Activated CD8-positive, alpha-beta T cell treated with anti-CD3 and anti-CD28 coated beads, Interleukin-2, amount 10 ng/mL, durations not matched to agents 7 days and 5 days (primary cell): ENCODE data around the gene DHX9. TPM values are rescaled to one million over a fixed set of nuclear protein-coding genes. Genes with fewer than 3 reads are reported as not detected.

Experiments
- ATAC-seq: fragments of 150-1000 bp; cut with Tn5 transposase; one replicate; pipeline ENCODE4 v1.10.0; 2021; ENCODE audit warnings: moderate library complexity
- CTCF ChIA-PET: fragments of 350-600 bp; sonication (Branson Sonifier 250); formaldehyde crosslinking; loops from one replicate; lab custom pipeline; 2021; ENCODE audit warnings: antibody characterized with exemption; lab: Charles Lee
- POLR2A ChIA-PET: fragments of 350-600 bp; sonication (Branson Sonifier 250); formaldehyde crosslinking; loops from one replicate; lab custom pipeline; 2021; ENCODE audit warnings: antibody characterized with exemption; lab: Charles Lee
- DNase-seq: peaks from one replicate; pipeline ENCODE4 v3.0.0-alpha.2; 2020
- H3K27ac Mint-ChIP-seq: one replicate; pipeline ENCODE4 v1.8.0; 2021; ENCODE audit warnings: mild to moderate bottlenecking, mixed read lengths
- H3K27me3 Mint-ChIP-seq: one replicate; pipeline ENCODE4 v1.8.0; 2021; ENCODE audit warnings: low read depth, mixed read lengths
- H3K36me3 Mint-ChIP-seq: one replicate; pipeline ENCODE4 v1.8.0; 2021; ENCODE audit warnings: low read depth, mixed read lengths
- H3K4me1 Mint-ChIP-seq: one replicate; pipeline ENCODE4 v1.8.0; 2021; ENCODE audit warnings: low read depth, mixed read lengths
- H3K4me3 Mint-ChIP-seq: one replicate; pipeline ENCODE4 v1.8.0; 2021; ENCODE audit warnings: mild to moderate bottlenecking, mixed read lengths
- H3K9me3 Mint-ChIP-seq: one replicate; pipeline ENCODE4 v1.8.0; 2022; ENCODE audit warnings: mixed read lengths; ENCODE audit not compliant: insufficient read depth
- total RNA-seq, 2 experiments: library from RNA; stranded (reverse); gene quantifications; one replicate each; pipeline ENCODE4 v1.2.3, GENCODE V29; 2021

Gene DHX9
- total RNA-seq, 2 experiments from 2014 or later, result 218 to 231 TPM

DNA sequence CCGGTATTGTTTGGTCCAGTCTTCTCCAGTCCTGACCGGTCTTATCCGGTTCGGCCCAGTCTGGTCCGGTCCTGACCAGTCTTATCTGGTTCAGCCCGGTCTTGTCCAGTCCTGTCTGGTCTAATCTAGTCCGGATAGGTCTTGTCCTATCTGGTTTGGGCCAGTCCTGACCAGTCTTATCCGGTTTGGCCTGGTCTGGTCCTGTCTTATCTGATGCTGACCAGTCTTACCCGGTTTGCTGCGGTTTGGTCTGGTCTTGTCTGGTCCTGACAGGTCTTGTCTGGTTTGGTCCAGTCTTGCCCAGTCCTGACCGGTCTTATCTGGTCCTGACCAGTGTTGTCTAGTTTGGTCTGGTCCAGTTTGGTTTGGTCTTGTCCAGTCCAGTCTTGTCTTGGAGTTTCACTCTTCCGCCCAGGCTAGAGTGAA lies 30.1 kb downstream of the DHX9 start:
- Mint-ChIP-seq H3K9me3 (no peaks in the 10 kb centered on the region), H3K4me1 (peaks cover 4% of the 10 kb centered on the region), H3K4me3 (no peak overlapping the region), H3K27ac (no peak overlapping the region), H3K27me3 (no peaks in the 10 kb centered on the region), H3K36me3 (peaks cover 87% of the 10 kb centered on the region)
- DNase-seq (peak; percentile 26), ATAC-seq (no peak)
- ChIA-PET CTCF (no interaction called here), POLR2A (no interaction called here)

GRCh38 chr1:182872881-182873280 lies 33.7 kb downstream of the DHX9 start:
- Mint-ChIP-seq H3K36me3 (peaks cover 83% of the 10 kb centered on the region), H3K4me3 (no peak overlapping the region), H3K9me3 (no peaks in the 10 kb centered on the region), H3K27me3 (no peaks in the 10 kb centered on the region), H3K4me1 (peaks cover 2% of the 10 kb centered on the region), H3K27ac (no peak overlapping the region)
- DNase-seq, result no peak
- ATAC-seq, result no peak
- POLR2A ChIA-PET, result no interaction called here
- CTCF ChIA-PET, result interaction anchor here (1.0 kb wide), 1 partner anchor 33 kb away, joined by 3 read pairs; no protein-coding TSS in a partner anchor

- Mint-ChIP-seq H3K4me1 (peaks cover 2% of the 10 kb centered on the region), H3K36me3 (peaks cover 90% of the 10 kb centered on the region), H3K27me3 (no peaks in the 10 kb centered on the region), H3K4me3 (no peak overlapping the region), H3K9me3 (no peaks in the 10 kb centered on the region), H3K27ac (no peak overlapping the region)
- ATAC-seq, result no peak
- ChIA-PET POLR2A (no interaction called here), CTCF (interaction anchor here (0.7 to 0.8 kb wide), 2 partner anchors 10 to 33 kb away, joined by 3 read pairs; no protein-coding TSS in a partner anchor)
- no peak for DNase-seq
Measured at GRCh38 chr1:182875889-182876288, 36.7 kb downstream of the DHX9 start.

GRCh38 chr1:182877331-182877730 lies 38.2 kb downstream of the DHX9 start:
- Mint-ChIP-seq H3K4me3 (no peak overlapping the region), H3K36me3 (peaks cover 91% of the 10 kb centered on the region), H3K9me3 (no peaks in the 10 kb centered on the region), H3K4me1 (peaks cover 2% of the 10 kb centered on the region), H3K27ac (no peak overlapping the region), H3K27me3 (no peaks in the 10 kb centered on the region)
- ChIA-PET CTCF (no interaction called here), POLR2A (no interaction called here)
- no peak for ATAC-seq
- no peak for DNase-seq

DNA sequence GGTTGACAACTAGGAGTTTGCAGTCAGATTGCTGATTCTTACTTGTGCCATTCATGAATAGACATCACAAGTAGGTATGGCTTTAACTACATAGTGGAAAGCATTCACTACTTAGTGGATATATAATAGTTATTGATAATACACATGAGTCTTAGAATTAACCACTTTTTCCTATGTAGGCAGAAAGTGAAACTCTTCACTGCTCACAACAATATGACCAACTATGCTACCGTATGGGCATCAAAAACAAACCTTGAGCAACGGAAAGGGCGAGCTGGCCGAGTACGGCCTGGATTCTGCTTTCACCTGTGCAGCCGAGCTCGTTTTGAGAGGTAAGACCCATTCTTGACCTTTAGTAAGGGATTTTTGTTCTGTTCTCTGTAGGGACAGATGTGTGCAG lies 38.7 kb downstream of the DHX9 start:
- Mint-ChIP-seq H3K27ac (no peak overlapping the region), H3K9me3 (no peaks in the 10 kb centered on the region), H3K36me3 (peaks cover 92% of the 10 kb centered on the region), H3K27me3 (no peaks in the 10 kb centered on the region), H3K4me1 (peaks cover 2% of the 10 kb centered on the region), H3K4me3 (no peak overlapping the region)
- ChIA-PET POLR2A (no interaction called here), CTCF (no interaction called here)
- DNase-seq (no peak), ATAC-seq (peak; percentile 42)

GRCh38 chr1:182884872-182885271 lies 45.7 kb downstream of the DHX9 start:
- no peaks in the 10 kb centered on the region for H3K9me3 Mint-ChIP-seq
- peaks cover 26% of the 10 kb centered on the region for H3K4me1 Mint-ChIP-seq
- H3K4me3 Mint-ChIP-seq, result no peak overlapping the region
- no peak overlapping the region for H3K27ac Mint-ChIP-seq
- CTCF ChIA-PET, result no interaction called here
- ATAC-seq (no peak), DNase-seq (no peak)
- peaks cover 89% of the 10 kb centered on the region for H3K36me3 Mint-ChIP-seq
- H3K27me3 Mint-ChIP-seq, result no peaks in the 10 kb centered on the region
- POLR2A ChIA-PET, result interaction anchor here (0.7 kb wide), 1 partner anchor 61 kb away, joined by 5 read pairs; no protein-coding TSS in a partner anchor

DNA sequence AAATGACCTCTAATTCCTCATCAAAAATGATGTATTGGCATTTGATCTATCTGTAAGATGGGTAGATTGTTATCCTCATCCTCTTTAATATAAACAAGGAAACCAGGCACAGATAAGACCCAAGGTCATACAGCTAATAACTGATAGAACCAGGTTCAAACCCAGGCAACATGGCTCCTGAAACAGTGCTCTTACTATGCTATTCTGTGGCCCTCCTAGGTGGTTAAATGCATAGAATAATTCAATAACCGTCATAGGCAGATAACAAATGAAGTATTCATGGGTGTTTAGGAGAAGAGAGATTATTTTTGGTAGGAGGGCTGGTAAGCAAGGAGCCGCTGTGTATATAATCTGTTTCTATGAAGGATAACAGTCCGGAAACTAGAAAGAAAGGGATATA lies 46.4 kb downstream of the DHX9 start:
- no peak for ATAC-seq
- no peak overlapping the region for H3K27ac Mint-ChIP-seq
- CTCF ChIA-PET, result no interaction called here
- H3K9me3 Mint-ChIP-seq, result no peaks in the 10 kb centered on the region
- no peaks in the 10 kb centered on the region for H3K27me3 Mint-ChIP-seq
- peaks cover 32% of the 10 kb centered on the region for H3K4me1 Mint-ChIP-seq
- H3K36me3 Mint-ChIP-seq, result peaks cover 89% of the 10 kb centered on the region
- POLR2A ChIA-PET, result interaction anchor here (0.6 kb wide), 1 partner anchor 631 kb away, joined by 4 read pairs; no protein-coding TSS in a partner anchor
- DNase-seq, result no peak
- H3K4me3 Mint-ChIP-seq, result no peak overlapping the region

- no peak for DNase-seq
- Mint-ChIP-seq H3K9me3 (no peaks in the 10 kb centered on the region), H3K4me3 (no peak overlapping the region), H3K27me3 (no peaks in the 10 kb centered on the region), H3K36me3 (peaks cover 83% of the 10 kb centered on the region), H3K4me1 (peaks cover 32% of the 10 kb centered on the region), H3K27ac (no peak overlapping the region)
- CTCF ChIA-PET, result no interaction called here
- no peak for ATAC-seq
- POLR2A ChIA-PET, result interaction anchor here (1.0 kb wide), 1 partner anchor 42 kb away, joined by 3 read pairs; no protein-coding TSS in a partner anchor
Measured at GRCh38 chr1:182886985-182887384, 47.8 kb downstream of the DHX9 start.

DNA sequence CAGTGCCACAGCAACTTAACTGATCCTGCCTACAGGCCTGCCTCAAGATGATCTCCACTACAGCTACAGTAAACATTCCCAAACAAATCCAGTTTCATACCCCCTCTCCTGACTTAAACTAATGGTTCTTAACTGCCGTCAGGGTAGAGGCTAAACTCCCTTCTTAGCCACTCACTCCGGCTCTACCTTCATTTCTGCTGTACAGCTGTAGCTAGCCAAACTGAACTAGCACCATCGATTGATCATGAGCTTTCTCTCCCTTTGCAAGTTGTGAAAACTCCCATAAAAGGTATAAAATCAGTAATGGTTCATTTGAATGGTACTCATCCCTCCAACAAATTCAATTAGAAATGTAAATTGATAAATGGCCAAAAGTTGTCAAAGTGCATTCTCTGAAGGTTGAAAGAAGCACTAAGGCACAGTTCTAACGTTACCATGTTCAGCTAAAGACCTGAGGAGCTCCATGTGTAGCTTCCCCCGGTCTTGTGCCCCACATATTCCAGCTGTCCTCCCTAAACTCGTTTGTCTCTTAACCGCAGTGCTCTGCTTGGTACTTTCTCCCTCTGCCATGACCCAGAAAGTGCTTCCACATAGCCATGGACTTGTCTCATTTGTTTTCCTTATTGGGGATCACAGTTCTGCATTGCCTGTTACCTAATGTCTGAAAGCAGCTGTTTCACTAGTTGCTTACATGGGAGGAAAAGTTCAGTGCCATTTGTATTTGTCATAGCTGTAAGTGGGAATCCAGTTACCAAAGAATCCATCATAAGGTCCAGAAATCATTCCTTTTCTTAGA lies 49.8 kb downstream of the DHX9 start:
- peaks cover 33% of the 10 kb centered on the region for H3K4me1 Mint-ChIP-seq
- no peak overlapping the region for H3K4me3 Mint-ChIP-seq
- H3K36me3 Mint-ChIP-seq, result peaks cover 68% of the 10 kb centered on the region
- no peak for ATAC-seq
- H3K27me3 Mint-ChIP-seq, result peaks cover 4% of the 10 kb centered on the region
- CTCF ChIA-PET, result interaction anchor here (0.8 to 1.6 kb wide), 3 partner anchors 10 to 23 kb away, joined by 3 to 4 read pairs (median 3); no protein-coding TSS in a partner anchor
- H3K27ac Mint-ChIP-seq, result peak overlapping the region; percentile 8
- no peaks in the 10 kb centered on the region for H3K9me3 Mint-ChIP-seq
- POLR2A ChIA-PET, result no interaction called here
- no peak for DNase-seq

GRCh38 chr1:182889997-182890396 lies 50.9 kb downstream of the DHX9 start:
- H3K27me3 Mint-ChIP-seq, result peaks cover 9% of the 10 kb centered on the region
- H3K27ac Mint-ChIP-seq, result peak overlapping the region; percentile 60
- POLR2A ChIA-PET, result interaction anchor here (0.6 to 0.9 kb wide), 2 partner anchors 27 to 138 kb away, joined by 3 read pairs; no protein-coding TSS in a partner anchor
- no peaks in the 10 kb centered on the region for H3K9me3 Mint-ChIP-seq
- peaks cover 60% of the 10 kb centered on the region for H3K36me3 Mint-ChIP-seq
- DNase-seq (peak; percentile 67), ATAC-seq (peak; percentile 57)
- no peak overlapping the region for H3K4me3 Mint-ChIP-seq
- peaks cover 33% of the 10 kb centered on the region for H3K4me1 Mint-ChIP-seq
- CTCF ChIA-PET, result interaction anchor here (1.6 kb wide), 1 partner anchor 9 kb away, joined by 4 read pairs; no protein-coding TSS in a partner anchor

DNA sequence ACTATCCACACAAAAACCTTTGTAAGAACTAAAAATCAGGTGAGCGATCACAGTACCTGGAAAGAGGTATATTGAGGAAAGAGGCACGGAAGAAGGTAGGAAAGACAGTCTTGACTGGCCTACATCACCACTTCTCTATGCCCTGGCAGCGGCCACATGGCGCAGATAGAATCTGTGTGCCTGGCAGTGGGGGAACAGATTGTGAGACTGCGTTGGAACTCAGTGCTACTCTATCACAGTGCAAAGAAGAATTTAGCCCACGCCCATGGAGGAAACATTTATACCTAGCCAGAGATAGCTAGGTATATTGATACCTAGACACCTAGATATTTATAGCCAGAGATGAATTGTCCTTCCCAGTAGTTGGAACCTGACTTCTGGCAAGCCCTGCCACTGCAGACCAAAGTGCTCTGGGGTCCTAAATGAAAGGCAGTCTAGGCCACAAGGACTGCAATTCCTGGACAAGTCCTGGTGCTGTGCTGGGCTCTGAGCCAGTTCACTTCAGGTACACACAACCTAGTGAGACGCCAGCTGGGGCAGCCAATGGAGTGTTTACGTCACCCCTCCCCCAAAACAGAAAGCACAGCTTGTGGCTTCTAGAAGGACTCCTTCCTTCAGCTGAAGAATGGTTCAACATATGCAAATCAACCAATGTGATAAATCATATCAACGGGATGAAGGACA lies 51.9 kb downstream of the DHX9 start:
- Mint-ChIP-seq H3K4me1 (peaks cover 33% of the 10 kb centered on the region), H3K36me3 (peaks cover 51% of the 10 kb centered on the region), H3K4me3 (no peak overlapping the region), H3K27ac (no peak overlapping the region), H3K27me3 (peaks cover 9% of the 10 kb centered on the region), H3K9me3 (no peaks in the 10 kb centered on the region)
- DNase-seq (no peak), ATAC-seq (no peak)
- ChIA-PET POLR2A (interaction anchor here (0.6 kb wide), 1 partner anchor 279 kb away, joined by 5 read pairs; no protein-coding TSS in a partner anchor), CTCF (no interaction called here)

DNA sequence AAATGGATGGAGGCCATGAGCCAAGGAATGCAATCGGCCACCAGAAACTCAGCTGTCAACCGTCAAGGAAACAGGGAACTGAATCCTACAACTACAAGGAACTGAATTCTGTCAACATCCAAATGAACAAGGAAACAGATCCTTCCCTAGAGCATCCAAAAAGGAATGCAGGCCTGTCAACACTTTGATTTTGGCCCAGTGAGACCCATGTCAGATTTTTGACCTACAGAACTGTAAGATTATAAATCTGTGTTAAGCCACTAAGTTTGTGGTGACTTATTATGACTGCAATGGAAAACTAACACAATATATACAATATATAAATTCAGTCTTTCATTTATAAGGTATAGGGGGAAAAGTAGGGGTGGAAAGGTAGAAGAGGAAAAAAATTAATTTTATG lies 58.5 kb downstream of the DHX9 start:
- Mint-ChIP-seq H3K27me3 (peaks cover 8% of the 10 kb centered on the region), H3K9me3 (no peaks in the 10 kb centered on the region), H3K4me1 (no peaks in the 10 kb centered on the region), H3K36me3 (no peaks in the 10 kb centered on the region), H3K27ac (no peak overlapping the region), H3K4me3 (no peak overlapping the region)
- ChIA-PET CTCF (no interaction called here), POLR2A (no interaction called here)
- DNase-seq, result no peak
- ATAC-seq, result no peak
